ENCODE measurements around the gene CITED2. TPM values are rescaled to one million over a fixed set of nuclear protein-coding genes. Genes with fewer than 3 reads are reported as not detected.

Gene CITED2
- total RNA-seq, 4 donors from 2014 or later = 103 to 553 (median 336) TPM

DNA sequence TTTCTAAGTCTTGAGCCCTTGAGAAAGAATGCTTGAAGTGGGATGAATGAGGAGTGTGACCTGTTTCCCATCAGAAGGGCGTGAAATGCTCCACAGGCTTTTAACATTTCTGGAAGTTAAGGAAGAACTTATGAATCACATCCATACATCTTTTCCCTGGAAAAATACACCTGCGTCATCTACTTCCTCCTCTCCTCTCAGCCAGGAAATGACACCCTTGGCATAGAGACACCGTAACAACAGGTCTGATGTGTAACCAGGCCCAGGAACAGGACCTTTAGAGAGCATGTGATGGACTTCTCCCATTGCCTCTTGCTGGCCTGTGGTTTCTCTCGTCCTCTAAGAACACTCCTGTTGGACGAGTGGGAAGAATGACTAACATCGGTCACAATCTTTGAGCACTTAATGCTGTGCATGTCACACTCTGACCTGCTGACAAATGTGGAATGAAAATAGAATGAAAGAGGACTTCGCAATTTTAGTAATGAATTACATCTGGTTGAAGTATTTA lies 28.5 kb upstream of the CITED2 start:
- Histone ChIP-seq H3K27ac (peak overlapping the region in 3 of 4 donors; percentile 46 to 51 (median 47)), H3K36me3 (no peaks in the 10 kb centered on the region), H3K9me3 (no peaks in the 10 kb centered on the region), H3K4me3 (no peak overlapping the region), H3K4me1 (peaks cover 0 to 6% (median 0%) of the 10 kb centered on the region in 3 donors), H3K27me3 (no peaks in the 10 kb centered on the region)
- ATAC-seq = peak; percentile 88
- 58 to 75% methylated on average over 5 to 7 of the region's 7 CpGs for WGBS, 2 donors (ENCODE audit: low coverage in 1 of 2)
- TF ChIP-seq POLR2AphosphoS5 (IDR thresholded peaks at IDR 0.05) = peak; percentile 57
- no peak for TF ChIP-seq EP300 (IDR thresholded peaks at IDR 0.05)

DNA sequence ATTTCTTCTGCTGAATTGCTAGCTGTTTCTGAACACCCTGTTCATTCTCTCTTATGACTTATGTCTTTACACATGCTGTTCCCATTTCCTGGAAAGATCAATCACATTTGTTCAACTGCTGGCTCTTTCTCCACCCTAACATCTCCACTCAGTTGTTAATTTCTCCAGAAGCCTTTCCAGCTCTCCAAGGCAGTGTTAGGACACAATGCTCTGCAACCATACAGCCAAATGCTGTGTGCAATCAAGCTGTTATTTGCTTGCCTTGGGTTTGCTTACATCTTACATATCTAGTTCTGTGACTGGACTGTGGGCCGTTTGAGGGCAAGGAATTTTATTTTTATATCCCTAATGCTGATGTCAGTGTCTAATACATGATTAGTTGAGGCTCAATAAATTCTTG lies 24.2 kb upstream of the CITED2 start:
- no peak overlapping the region for H3K4me3 ChIP-seq
- ATAC-seq = peak; percentile 78
- H3K27ac ChIP-seq = peak overlapping the region in 1 of 4 donors; percentile 35
- WGBS, 2 donors (ENCODE audit: low coverage in 1 of 2) = 0 to 29% methylated on average over 1 of the region's 1 CpG
- H3K36me3 ChIP-seq = no peaks in the 10 kb centered on the region
- peaks cover 0 to 6% (median 0%) of the 10 kb centered on the region in 3 donors for H3K4me1 ChIP-seq
- H3K27me3 ChIP-seq = no peaks in the 10 kb centered on the region
- TF ChIP-seq POLR2A (IDR thresholded peaks at IDR 0.05) (no peak), POLR2AphosphoS5 (IDR thresholded peaks at IDR 0.05) (peak; percentile 76)
- TF ChIP-seq, protein P1, sequence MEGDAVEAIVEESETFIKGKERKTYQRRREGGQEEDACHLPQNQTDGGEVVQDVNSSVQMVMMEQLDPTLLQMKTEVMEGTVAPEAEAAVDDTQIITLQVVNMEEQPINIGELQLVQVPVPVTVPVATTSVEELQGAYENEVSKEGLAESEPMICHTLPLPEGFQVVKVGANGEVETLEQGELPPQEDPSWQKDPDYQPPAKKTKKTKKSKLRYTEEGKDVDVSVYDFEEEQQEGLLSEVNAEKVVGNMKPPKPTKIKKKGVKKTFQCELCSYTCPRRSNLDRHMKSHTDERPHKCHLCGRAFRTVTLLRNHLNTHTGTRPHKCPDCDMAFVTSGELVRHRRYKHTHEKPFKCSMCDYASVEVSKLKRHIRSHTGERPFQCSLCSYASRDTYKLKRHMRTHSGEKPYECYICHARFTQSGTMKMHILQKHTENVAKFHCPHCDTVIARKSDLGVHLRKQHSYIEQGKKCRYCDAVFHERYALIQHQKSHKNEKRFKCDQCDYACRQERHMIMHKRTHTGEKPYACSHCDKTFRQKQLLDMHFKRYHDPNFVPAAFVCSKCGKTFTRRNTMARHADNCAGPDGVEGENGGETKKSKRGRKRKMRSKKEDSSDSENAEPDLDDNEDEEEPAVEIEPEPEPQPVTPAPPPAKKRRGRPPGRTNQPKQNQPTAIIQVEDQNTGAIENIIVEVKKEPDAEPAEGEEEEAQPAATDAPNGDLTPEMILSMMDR (IDR thresholded peaks at IDR 0.05) = no peak
- H3K9me3 ChIP-seq = no peaks in the 10 kb centered on the region

DNA sequence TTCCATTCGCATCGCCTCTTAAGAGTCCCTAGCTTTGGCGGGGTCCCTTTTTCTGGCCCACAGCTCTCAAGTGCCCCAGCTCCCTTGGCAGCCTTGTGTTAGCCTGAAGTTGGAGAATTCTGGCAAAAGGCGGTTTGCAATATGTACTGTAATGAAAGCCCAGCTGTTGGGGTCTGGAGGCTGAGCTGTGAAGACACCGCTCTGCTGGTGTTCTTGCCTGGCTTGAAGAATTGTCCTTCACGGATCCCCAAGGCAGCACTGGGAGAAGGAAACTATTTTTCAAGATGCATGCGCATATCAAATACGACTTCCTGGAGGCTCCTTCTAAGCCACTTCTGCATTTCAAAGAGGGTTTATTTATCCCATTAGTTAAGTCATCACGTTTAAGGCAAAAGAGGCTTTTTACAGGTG lies 21.4 kb upstream of the CITED2 start:
- H3K9me3 ChIP-seq = no peaks in the 10 kb centered on the region
- no peak overlapping the region for H3K4me3 ChIP-seq
- no peak for TF ChIP-seq POLR2AphosphoS5 (IDR thresholded peaks at IDR 0.05)
- TF ChIP-seq, protein P1 (IDR thresholded peaks at IDR 0.05) = no peak
- no peak for TF ChIP-seq EP300 (IDR thresholded peaks at IDR 0.05)
- no peak for TF ChIP-seq POLR2A (IDR thresholded peaks at IDR 0.05)
- no peaks in the 10 kb centered on the region for H3K27me3 ChIP-seq
- peaks cover 0 to 6% (median 0%) of the 10 kb centered on the region in 3 donors for H3K4me1 ChIP-seq
- no peaks in the 10 kb centered on the region for H3K36me3 ChIP-seq
- 64 to 68% methylated on average over 8 of the region's 9 CpGs for WGBS, 2 donors (ENCODE audit: low coverage in 1 of 2)
- no peak overlapping the region for H3K27ac ChIP-seq
- no peak for ATAC-seq

DNA sequence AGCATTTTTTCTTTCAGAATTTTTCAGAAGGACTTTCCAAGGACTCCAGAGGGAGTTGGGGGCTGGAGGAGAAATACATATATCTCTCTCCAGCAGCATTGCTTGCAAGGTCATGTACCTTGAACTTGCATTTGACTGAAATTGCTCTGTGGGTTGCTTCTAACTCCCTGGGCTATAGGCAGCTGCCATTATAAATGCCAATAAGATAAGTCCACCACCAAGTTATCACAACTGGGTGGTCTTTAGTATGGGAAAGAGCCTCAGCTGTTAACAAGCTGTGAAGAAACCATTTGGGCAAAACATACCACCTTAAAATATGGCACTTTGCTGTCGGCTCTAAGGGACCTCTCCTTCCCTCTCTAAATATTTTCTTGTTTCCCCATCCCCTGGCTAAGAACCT lies 20.9 kb upstream of the CITED2 start:
- Histone ChIP-seq H3K9me3 (no peaks in the 10 kb centered on the region), H3K27ac (no peak overlapping the region), H3K27me3 (no peaks in the 10 kb centered on the region), H3K4me1 (peaks cover 0 to 6% (median 0%) of the 10 kb centered on the region in 3 donors), H3K4me3 (no peak overlapping the region), H3K36me3 (no peaks in the 10 kb centered on the region)
- TF ChIP-seq POLR2A (IDR thresholded peaks at IDR 0.05) (no peak), EP300 (IDR thresholded peaks at IDR 0.05) (no peak)
- no peak for ATAC-seq
- 50 to 56% methylated on average over 1 of the region's 1 CpG for WGBS, 2 donors (ENCODE audit: low coverage in 1 of 2)

GRCh38 chr6:139394027-139394649 lies 19.7 kb upstream of the CITED2 start:
- no peak overlapping the region for H3K4me3 ChIP-seq
- H3K9me3 ChIP-seq = no peaks in the 10 kb centered on the region
- peaks cover 0 to 5% (median 0%) of the 10 kb centered on the region in 3 donors for H3K4me1 ChIP-seq
- TF ChIP-seq, protein P1 (IDR thresholded peaks at IDR 0.05) = no peak
- TF ChIP-seq EP300 (IDR thresholded peaks at IDR 0.05) = no peak
- no peak for TF ChIP-seq POLR2A (IDR thresholded peaks at IDR 0.05)
- TF ChIP-seq POLR2AphosphoS5 (IDR thresholded peaks at IDR 0.05) = no peak
- no peaks in the 10 kb centered on the region for H3K36me3 ChIP-seq
- no peak for ATAC-seq
- 63 to 79% methylated on average over 1 of the region's 1 CpG for WGBS, 2 donors (ENCODE audit: low coverage in 1 of 2)
- H3K27me3 ChIP-seq = no peaks in the 10 kb centered on the region
- no peak overlapping the region for H3K27ac ChIP-seq

- WGBS, 2 donors (ENCODE audit: low coverage in 1 of 2) = 70 to 80% methylated on average over 1 of the region's 1 CpG
- no peak overlapping the region for H3K27ac ChIP-seq
- H3K9me3 ChIP-seq = no peaks in the 10 kb centered on the region
- TF ChIP-seq, protein P1 (IDR thresholded peaks at IDR 0.05) = no peak
- TF ChIP-seq POLR2A (IDR thresholded peaks at IDR 0.05) (no peak), EP300 (IDR thresholded peaks at IDR 0.05) (no peak), POLR2AphosphoS5 (IDR thresholded peaks at IDR 0.05) (no peak)
- H3K27me3 ChIP-seq = no peaks in the 10 kb centered on the region
- ATAC-seq = no peak
- no peaks in the 10 kb centered on the region for H3K36me3 ChIP-seq
- H3K4me1 ChIP-seq = no peaks in the 10 kb centered on the region
- no peak overlapping the region for H3K4me3 ChIP-seq
Measured at GRCh38 chr6:139392794-139393193, 18.3 kb upstream of the CITED2 start.
